HG03457 (cell line): ENCODE measurements around the gene OR10C1.
"Not testable (repeated sequence)": the region's sequence is repeated elsewhere in the genome, so short reads cannot be mapped to it uniquely, and the experiment has no call there.

Experiments used
- ATAC-seq: cut with Tn5 transposase; IDR thresholded peaks from one replicate; pipeline ENCODE4 v1.9.1; 2021; ENCODE audit warnings: moderate number of reproducible peaks; ENCODE audit not compliant: unreplicated experiment

The OR10C1 gene

GRCh38 chr6:29439006-29439405 lies at the start of gene OR10C1:
Gene OR10C1, plus strand, starts transcription at chr6:29439306. Its CDS starts 710 bp downstream, at chr6:29440016.
- ATAC-seq = no peak

GRCh38 chr6:29395331-29395730 lies 43.8 kb upstream of the OR10C1 start, which contains the start of gene OR12D2:
Gene OR12D2, plus strand, starts transcription at chr6:29395631. Its CDS starts 1,069 bp downstream, at chr6:29396700.
- no peak for ATAC-seq

- ATAC-seq = no peak
Observed at GRCh38 chr6:29399525-29399924, 39.6 kb upstream of the OR10C1 start.

GRCh38 chr6:29403801-29404200 lies 35.3 kb upstream of the OR10C1 start:
- no peak for ATAC-seq

GRCh38 chr6:29414588-29414987 lies 24.5 kb upstream of the OR10C1 start, which contains the start of gene OR12D1:
Gene OR12D1, plus strand, starts transcription at chr6:29414928.
- ATAC-seq = no peak

- ATAC-seq = no peak
Observed at GRCh38 chr6:29419516-29419915, 19.6 kb upstream of the OR10C1 start.

GRCh38 chr6:29424168-29424567 lies 14.9 kb upstream of the OR10C1 start:
- ATAC-seq = no peak

GRCh38 chr6:29424575-29424974 lies 14.5 kb upstream of the OR10C1 start:
- no peak for ATAC-seq

- no peak for ATAC-seq
Observed at GRCh38 chr6:29425075-29425474, 14.0 kb upstream of the OR10C1 start.

- ATAC-seq = no peak
Observed at GRCh38 chr6:29426654-29427053, 12.5 kb upstream of the OR10C1 start.

- not testable (repeated sequence) for ATAC-seq
Observed at GRCh38 chr6:29436730-29437129, 2.4 kb upstream of the OR10C1 start.

GRCh38 chr6:29442719-29443118 lies 3.6 kb downstream of the OR10C1 start:
- no peak for ATAC-seq

GRCh38 chr6:29444031-29444430 lies 4.9 kb downstream of the OR10C1 start:
- not testable (repeated sequence) for ATAC-seq

GRCh38 chr6:29447670-29448069 lies 8.6 kb downstream of the OR10C1 start:
- no peak for ATAC-seq

- no peak for ATAC-seq
Observed at GRCh38 chr6:29451471-29452193, 12.5 kb downstream of the OR10C1 start.

- no peak for ATAC-seq
Observed at GRCh38 chr6:29456971-29457370, 17.9 kb downstream of the OR10C1 start, which contains the start of the genes OR11A1 and OR2H1. Gene OR11A1, minus strand, starts transcription at chr6:29457071. Its CDS starts 29,430 bp downstream, at chr6:29427641. Gene OR2H1, plus strand, starts transcription at chr6:29457155. Its CDS starts 4,615 bp downstream, at chr6:29461770.

GRCh38 chr6:29461021-29461814 lies 22.1 kb downstream of the OR10C1 start:
- ATAC-seq = no peak

- ATAC-seq = no peak
Observed at GRCh38 chr6:29462022-29462421, 22.9 kb downstream of the OR10C1 start.

- no peak for ATAC-seq
Observed at GRCh38 chr6:29465279-29465678, 26.2 kb downstream of the OR10C1 start.

- ATAC-seq = no peak
Observed at GRCh38 chr6:29465801-29466200, 26.7 kb downstream of the OR10C1 start.

- ATAC-seq = no peak
Observed at GRCh38 chr6:29466241-29466640, 27.1 kb downstream of the OR10C1 start.

GRCh38 chr6:29474996-29475395 lies 35.9 kb downstream of the OR10C1 start:
- no peak for ATAC-seq
